Loucy (cell line): ENCODE measurements around the gene KRR1.

ENCODE experiments used
- EZH2phosphoT487 ChIP-seq: fragments of 200-600 bp; IDR thresholded peaks from 2 replicates; pipeline ENCODE4 v1.6.1; 2018; ENCODE audit warnings: antibody characterized with exemption, mild to moderate bottlenecking, moderate library complexity, borderline replicate concordance
- TF ChIP-seq, protein P1 (sequence below): fragments of 200-600 bp; sonication (generic); conservative IDR thresholded peaks from 2 replicates; pipeline ENCODE4 v1.5.1; 2014; ENCODE audit warnings: mild to moderate bottlenecking, antibody characterized with exemption, low read length

DNA sequence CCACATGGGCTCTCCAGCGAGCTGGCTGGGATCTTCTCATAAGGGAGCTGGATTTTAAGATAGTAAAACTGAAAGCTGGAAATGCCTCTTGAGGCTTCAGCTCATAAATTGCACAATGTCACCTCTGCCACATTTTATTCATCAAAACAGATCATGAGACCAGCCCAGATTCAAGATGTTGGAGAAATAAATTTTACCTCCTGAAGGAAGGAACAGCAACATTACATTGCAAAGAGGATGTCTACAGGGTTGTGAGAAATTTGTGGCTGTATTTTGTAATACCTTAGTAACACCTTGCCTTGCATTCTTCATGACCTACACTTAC, 43.1 kb upstream of the KRR1 start:
- TF ChIP-seq, protein P1, sequence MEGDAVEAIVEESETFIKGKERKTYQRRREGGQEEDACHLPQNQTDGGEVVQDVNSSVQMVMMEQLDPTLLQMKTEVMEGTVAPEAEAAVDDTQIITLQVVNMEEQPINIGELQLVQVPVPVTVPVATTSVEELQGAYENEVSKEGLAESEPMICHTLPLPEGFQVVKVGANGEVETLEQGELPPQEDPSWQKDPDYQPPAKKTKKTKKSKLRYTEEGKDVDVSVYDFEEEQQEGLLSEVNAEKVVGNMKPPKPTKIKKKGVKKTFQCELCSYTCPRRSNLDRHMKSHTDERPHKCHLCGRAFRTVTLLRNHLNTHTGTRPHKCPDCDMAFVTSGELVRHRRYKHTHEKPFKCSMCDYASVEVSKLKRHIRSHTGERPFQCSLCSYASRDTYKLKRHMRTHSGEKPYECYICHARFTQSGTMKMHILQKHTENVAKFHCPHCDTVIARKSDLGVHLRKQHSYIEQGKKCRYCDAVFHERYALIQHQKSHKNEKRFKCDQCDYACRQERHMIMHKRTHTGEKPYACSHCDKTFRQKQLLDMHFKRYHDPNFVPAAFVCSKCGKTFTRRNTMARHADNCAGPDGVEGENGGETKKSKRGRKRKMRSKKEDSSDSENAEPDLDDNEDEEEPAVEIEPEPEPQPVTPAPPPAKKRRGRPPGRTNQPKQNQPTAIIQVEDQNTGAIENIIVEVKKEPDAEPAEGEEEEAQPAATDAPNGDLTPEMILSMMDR, result no peak
- no peak for TF ChIP-seq EZH2phosphoT487
